Mononuclear cell (primary cell): ENCODE measurements around the gene PSMG2. TPM values are rescaled to one million over a fixed set of nuclear protein-coding genes. Genes with fewer than 3 reads are reported as not detected.
"Not testable (repeated sequence)": the region's sequence is repeated elsewhere in the genome, so short reads cannot be mapped to it uniquely, and the experiment has no call there.

ENCODE experiments used
- H3K27me3 ChIP-seq: 2 replicates; pipeline ENCODE4 v1.6.0; 2011; ENCODE audit warnings: low read length, control low read depth; ENCODE audit not compliant: insufficient read depth
- H3K4me1 ChIP-seq: 2 replicates; pipeline ENCODE4 v1.5.1; 2011; ENCODE audit warnings: mild to moderate bottlenecking, low read length, control low read depth; ENCODE audit not compliant: insufficient read depth
- H3K4me3 ChIP-seq: 2 replicates; pipeline ENCODE4 v1.5.1; 2011; ENCODE audit warnings: mild to moderate bottlenecking, low read length, moderate library complexity
- H3K9me3 ChIP-seq: 2 replicates; pipeline ENCODE4 v1.5.1; 2011; ENCODE audit warnings: low read depth, mild to moderate bottlenecking, control low read depth, low read length
- total RNA-seq: library from RNA; depleted of rRNA; stranded (reverse); fragments of >200 nt; gene quantifications from one replicate; pipeline ENCODE4 v1.2.3, GENCODE V29; 2012

Gene PSMG2
- total RNA-seq, 1 donor = 88.1 TPM

DNA sequence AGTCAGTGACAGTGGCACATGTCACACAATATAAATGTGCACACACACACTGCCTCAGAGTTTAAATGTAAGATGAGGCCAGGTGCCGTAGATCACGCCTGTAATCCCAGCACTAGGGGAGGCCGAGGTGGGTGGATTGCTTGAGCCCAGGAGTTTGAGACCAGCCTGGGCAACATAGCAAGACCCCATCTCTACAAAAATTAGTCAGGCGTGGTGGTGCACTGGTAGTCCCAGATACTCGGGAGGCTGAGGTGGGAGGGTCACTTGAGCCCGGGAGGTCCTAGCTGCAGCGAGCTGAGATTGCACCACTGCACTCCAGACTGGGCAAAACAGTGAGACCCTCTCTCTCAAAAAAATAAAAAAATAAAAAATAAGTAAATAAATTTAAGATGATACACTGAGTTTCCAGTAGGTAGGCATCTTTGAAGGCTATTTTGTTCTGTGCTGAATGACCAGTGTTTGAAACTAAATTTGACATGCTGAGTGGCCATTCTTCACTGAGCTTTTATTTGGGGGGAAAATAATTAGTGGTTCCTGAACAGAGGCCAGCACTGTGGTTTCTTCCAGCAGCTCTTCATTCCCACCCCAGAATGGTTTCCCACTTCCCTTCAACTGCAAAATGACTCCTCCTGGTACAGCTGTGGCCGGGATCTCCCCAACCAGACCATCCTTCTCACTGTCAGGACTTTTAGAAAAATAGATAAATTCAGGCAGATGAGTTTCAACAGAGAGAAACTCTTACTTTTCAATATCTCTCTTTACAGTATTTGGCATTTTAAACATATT is 44.9 kb downstream of the PSMG2 start:
- H3K4me1 ChIP-seq = no peaks in the 10 kb centered on the region
- H3K4me3 ChIP-seq = no peak overlapping the region
- H3K9me3 ChIP-seq = no peaks in the 10 kb centered on the region
- no peaks in the 10 kb centered on the region for H3K27me3 ChIP-seq

DNA sequence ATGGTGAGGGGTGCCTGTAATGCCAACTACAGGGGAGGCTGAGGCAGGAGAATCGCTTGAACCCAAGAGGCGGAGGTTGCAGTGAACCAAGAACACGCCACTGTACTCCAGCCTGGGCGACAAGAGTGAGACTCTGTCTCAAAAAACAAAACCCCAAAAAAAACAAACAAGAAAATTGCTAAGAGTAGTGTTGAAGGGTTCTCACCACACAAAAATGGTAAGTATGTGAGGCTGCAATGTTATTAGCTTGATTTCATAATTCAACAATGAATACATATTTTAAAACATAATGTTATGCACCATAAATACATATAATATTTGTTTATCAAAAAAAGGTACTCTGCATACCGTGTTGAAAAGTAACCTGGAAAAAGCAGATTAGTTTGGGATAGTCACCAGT is 45.8 kb downstream of the PSMG2 start:
- Histone ChIP-seq H3K4me3 (no peak overlapping the region), H3K9me3 (no peaks in the 10 kb centered on the region), H3K27me3 (no peaks in the 10 kb centered on the region), H3K4me1 (no peaks in the 10 kb centered on the region)

DNA sequence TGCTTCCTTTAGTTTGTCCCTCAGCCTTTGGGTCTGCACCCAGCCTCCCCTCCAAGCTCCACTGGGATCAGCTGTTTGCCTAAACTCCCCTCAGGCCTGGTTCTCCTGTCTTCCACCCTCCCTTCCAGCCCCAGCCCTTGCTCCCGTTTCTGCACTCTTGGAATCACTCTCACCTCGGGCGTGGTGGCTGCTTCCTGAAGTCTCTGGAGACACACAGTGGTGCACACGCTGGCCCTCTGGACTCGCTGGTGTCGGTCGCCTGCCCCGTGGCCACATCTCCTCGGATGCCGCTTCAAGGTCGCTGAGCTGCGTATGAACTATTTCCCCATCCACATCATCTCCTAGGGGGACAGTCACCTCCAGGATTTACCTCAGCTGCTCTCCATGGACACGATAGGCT is 46.3 kb downstream of the PSMG2 start:
- H3K9me3 ChIP-seq = no peaks in the 10 kb centered on the region
- no peak overlapping the region for H3K4me3 ChIP-seq
- no peaks in the 10 kb centered on the region for H3K4me1 ChIP-seq
- no peaks in the 10 kb centered on the region for H3K27me3 ChIP-seq

- H3K27me3 ChIP-seq = no peaks in the 10 kb centered on the region
- H3K4me1 ChIP-seq = no peaks in the 10 kb centered on the region
- no peaks in the 10 kb centered on the region for H3K9me3 ChIP-seq
- H3K4me3 ChIP-seq = no peak overlapping the region
Observed at GRCh38 chr18:12750076-12750714, 47.4 kb downstream of the PSMG2 start.

GRCh38 chr18:12750715-12751502 is 48.1 kb downstream of the PSMG2 start:
- Histone ChIP-seq H3K9me3 (no peaks in the 10 kb centered on the region), H3K27me3 (no peaks in the 10 kb centered on the region), H3K4me3 (no peak overlapping the region), H3K4me1 (no peaks in the 10 kb centered on the region)

DNA sequence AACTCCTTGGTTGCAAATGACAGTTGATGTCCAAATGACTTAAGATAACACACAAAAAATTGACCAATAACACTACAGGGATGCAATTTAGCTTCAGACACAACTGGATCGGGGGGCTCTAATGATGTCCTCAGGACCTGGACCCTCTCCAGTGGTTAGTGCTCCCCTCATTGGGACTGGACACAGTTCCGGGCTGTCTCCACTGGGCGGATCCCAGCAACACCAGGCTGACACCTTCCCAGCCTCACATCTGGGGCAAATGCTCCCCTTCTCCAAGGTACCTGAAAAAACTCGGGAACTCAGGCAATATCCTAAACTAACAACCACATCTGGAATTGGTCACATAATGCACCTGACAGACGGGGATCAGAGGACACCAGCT is 48.7 kb downstream of the PSMG2 start:
- H3K9me3 ChIP-seq = no peaks in the 10 kb centered on the region
- H3K4me1 ChIP-seq = no peaks in the 10 kb centered on the region
- H3K27me3 ChIP-seq = no peaks in the 10 kb centered on the region
- no peak overlapping the region for H3K4me3 ChIP-seq

DNA sequence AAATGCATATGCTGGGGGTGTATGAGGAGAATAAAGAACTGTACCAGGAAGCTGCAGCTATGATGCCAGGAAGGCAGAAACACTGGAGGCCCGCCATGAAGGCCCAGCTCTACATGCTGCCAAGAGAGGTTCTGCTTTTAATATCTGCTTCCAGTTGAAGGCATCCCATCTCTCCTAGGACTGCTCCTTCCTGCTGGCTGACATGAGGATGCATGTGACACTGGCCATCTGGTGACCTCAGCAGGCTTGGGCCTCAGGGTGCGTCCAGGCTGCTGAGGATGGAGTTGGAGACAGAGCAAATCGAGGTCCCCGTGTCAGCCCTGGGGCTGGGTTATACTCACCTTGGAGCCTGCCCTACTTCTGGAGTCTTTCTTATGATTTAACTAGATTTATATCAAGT is 49.0 kb downstream of the PSMG2 start:
- Histone ChIP-seq H3K4me3 (no peak overlapping the region), H3K4me1 (no peaks in the 10 kb centered on the region), H3K9me3 (no peaks in the 10 kb centered on the region), H3K27me3 (no peaks in the 10 kb centered on the region)

- Histone ChIP-seq H3K4me1 (no peaks in the 10 kb centered on the region), H3K4me3 (no peak overlapping the region), H3K9me3 (no peaks in the 10 kb centered on the region), H3K27me3 (no peaks in the 10 kb centered on the region)
Observed at GRCh38 chr18:12754511-12754910, 51.7 kb downstream of the PSMG2 start.

DNA sequence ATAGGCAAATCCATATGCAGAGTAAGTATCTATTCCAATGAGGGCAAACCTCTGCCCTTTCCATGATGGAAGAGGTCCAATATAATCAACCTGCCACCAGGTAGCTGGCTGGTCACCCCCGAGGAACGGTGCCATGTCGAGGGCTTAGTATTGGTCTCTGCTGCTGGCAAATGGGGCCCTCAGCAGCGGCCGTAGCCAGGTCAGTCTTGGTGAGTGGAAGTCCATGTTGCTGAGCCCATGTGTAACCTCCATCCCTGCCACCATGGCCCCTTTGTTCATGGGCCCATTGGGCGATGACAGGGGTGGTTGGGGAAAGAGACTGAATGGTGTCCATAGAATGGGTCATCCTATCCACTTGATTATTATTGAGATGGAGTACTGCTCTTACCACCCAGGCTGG is 52.8 kb downstream of the PSMG2 start:
- not testable (repeated sequence) for H3K4me3 ChIP-seq, H3K9me3 ChIP-seq, H3K4me1 ChIP-seq, H3K27me3 ChIP-seq

DNA sequence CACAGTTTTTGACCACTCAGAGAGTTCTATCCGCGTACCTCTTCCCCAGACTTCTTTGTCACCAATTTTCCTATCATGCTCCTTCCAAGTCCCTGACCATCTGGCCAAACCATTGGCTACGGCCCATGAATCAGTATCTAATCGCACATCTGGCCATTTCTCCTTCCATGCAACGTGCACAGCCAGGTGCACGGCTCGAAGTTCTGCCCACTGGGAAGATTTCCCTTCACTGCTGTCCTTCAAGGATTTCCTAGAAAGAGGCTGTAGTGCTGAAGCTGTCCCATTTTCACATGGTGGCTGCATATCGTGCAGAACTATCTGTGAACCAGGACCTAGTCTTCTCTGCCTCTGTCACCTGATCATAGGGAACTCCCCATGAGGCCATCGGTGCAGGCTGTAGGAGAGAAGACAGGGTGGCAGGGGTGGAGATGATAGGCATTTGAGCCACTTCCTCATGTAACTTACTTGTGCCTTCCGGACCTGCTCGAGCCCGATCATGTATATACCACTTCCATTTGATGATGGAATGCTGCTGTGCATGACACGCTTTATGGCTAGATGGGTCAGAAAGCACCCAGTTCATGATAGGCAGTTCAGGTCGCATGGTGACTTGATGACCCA is 53.9 kb downstream of the PSMG2 start:
- H3K4me3 ChIP-seq, H3K4me1 ChIP-seq, H3K9me3 ChIP-seq: not testable (repeated sequence)

DNA sequence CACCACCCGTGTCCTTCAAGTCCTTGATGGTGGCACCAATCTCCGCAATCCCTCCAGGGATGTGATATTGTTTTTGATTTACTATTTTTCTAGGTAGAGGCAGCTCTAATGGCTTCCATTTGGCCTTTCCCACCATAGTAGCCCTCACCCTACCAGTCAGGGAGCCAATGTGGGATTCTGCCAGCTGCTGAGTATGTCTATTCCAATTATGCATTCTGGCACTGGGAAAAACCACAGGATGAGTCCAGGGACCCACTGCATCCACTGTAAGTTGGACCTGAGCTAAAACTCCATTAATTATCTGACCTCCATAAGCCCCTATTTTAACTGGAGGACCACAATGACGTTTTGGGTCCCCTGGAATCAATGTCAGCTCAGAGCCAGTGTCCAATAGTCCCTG is 55.7 kb downstream of the PSMG2 start:
- H3K4me3 ChIP-seq = not testable (repeated sequence)

More for the DNA sequence above, 53.9 kb downstream of the PSMG2 start:
- H3K27me3 ChIP-seq = not testable (repeated sequence)

GRCh38 chr18:12765126-12765525 is 62.3 kb downstream of the PSMG2 start:
- Histone ChIP-seq H3K4me1 (no peaks in the 10 kb centered on the region), H3K27me3 (no peaks in the 10 kb centered on the region), H3K9me3 (no peaks in the 10 kb centered on the region), H3K4me3 (no peak overlapping the region)

More for the DNA sequence above, 55.7 kb downstream of the PSMG2 start:
- not testable (repeated sequence) for H3K9me3 ChIP-seq, H3K4me1 ChIP-seq, H3K27me3 ChIP-seq

DNA sequence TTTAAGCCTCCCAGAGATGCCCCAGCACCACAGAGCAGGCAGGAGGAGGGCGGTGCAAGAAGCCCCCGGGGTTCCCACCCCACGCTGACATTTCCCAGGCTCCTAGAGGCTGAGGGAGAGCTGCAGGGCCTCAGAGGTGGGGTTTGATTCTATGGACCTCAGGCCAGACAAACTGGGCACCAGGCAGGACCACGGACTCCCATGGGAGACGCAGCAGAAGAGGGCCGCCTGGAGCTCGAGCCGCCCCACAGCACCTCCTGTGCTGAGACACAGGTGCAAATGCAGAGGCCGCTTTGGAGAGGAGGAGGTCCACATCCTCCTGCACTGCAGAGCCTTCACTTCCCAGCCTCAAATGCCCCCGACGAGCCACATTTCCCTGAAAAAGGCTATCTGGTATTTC is 62.7 kb downstream of the PSMG2 start:
- Histone ChIP-seq H3K4me3 (no peak overlapping the region), H3K27me3 (no peaks in the 10 kb centered on the region), H3K4me1 (no peaks in the 10 kb centered on the region), H3K9me3 (no peaks in the 10 kb centered on the region)

- Histone ChIP-seq H3K4me3 (no peak overlapping the region), H3K4me1 (no peaks in the 10 kb centered on the region), H3K27me3 (no peaks in the 10 kb centered on the region), H3K9me3 (no peaks in the 10 kb centered on the region)
Observed at GRCh38 chr18:12766986-12767433, 64.2 kb downstream of the PSMG2 start.

- H3K4me1 ChIP-seq = no peaks in the 10 kb centered on the region
- H3K27me3 ChIP-seq = no peaks in the 10 kb centered on the region
- no peaks in the 10 kb centered on the region for H3K9me3 ChIP-seq
- no peak overlapping the region for H3K4me3 ChIP-seq
Observed at GRCh38 chr18:12767580-12768155, 64.8 kb downstream of the PSMG2 start.
